Measurements from ENCODE around the gene ATP6V1F. TPM values are rescaled to one million over a fixed set of nuclear protein-coding genes. Genes with fewer than 3 reads are reported as not detected.

Gene ATP6V1F
- 240 to 271 TPM (median 252 TPM) in 5 replicates for total RNA-seq (2022; extraction: Qiagen RNA extraction; ENCODE audit: low read depth)

GRCh38 chr7:128862571-128863432 lies at the start of gene ATP6V1F:
TSS of gene ATP6V1F (plus strand) at chr7:128862856. CDS start at chr7:128862905, 49 bp downstream.

GRCh38 chr7:128830231-128831177 lies 32.2 kb upstream of the ATP6V1F start, which contains the start of gene FLNC:
TSS of gene FLNC (plus strand) at chr7:128830406. CDS start at chr7:128830638, 232 bp downstream.

GRCh38 chr7:128910569-128910945 lies 47.9 kb downstream of the ATP6V1F start, which contains the start of gene KCP:
TSS of gene KCP (minus strand) at chr7:128910709. CDS start at chr7:128910676, 33 bp downstream.

Other genes starting within 250 kb of the ATP6V1F start
- gene GARIN1A, start 190.6 kb upstream of the ATP6V1F start, total RNA-seq (2022; extraction: Qiagen RNA extraction; ENCODE audit: low read depth): 0.25 to 0.73 TPM (median 0.53 TPM) in 5 replicates
- gene CALU, start 123.5 kb upstream of the ATP6V1F start, total RNA-seq (2022; extraction: Qiagen RNA extraction; ENCODE audit: low read depth): 124 to 198 TPM (median 160 TPM) in 5 replicates
- not detected in 5 replicates for gene OPN1SW, start 87.1 kb upstream of the ATP6V1F start, total RNA-seq (2022; extraction: Qiagen RNA extraction; ENCODE audit: low read depth)
- 1.1 to 2.3 TPM (median 2.2 TPM) in 5 replicates for gene CCDC136, start 70.9 kb upstream of the ATP6V1F start, total RNA-seq (2022; extraction: Qiagen RNA extraction; ENCODE audit: low read depth)
- 3.7 to 5.9 TPM (median 4.7 TPM) in 5 replicates for gene FLNC, start 32.5 kb upstream of the ATP6V1F start, total RNA-seq (2022; extraction: Qiagen RNA extraction; ENCODE audit: low read depth)
- 0.09 to 0.18 TPM (median 0.14 TPM) in 5 replicates for gene KCP, start 47.9 kb downstream of the ATP6V1F start, total RNA-seq (2022; extraction: Qiagen RNA extraction; ENCODE audit: low read depth)
- gene IRF5, start 75.1 kb downstream of the ATP6V1F start, total RNA-seq (2022; extraction: Qiagen RNA extraction; ENCODE audit: low read depth): 12.5 to 15.9 TPM (median 14.1 TPM) in 5 replicates
- 38.8 to 42.8 TPM (median 42.3 TPM) in 5 replicates for gene TNPO3, start 192.3 kb downstream of the ATP6V1F start, total RNA-seq (2022; extraction: Qiagen RNA extraction; ENCODE audit: low read depth)